ENCODE data around the gene ETV3. TPM values are rescaled to one million over a fixed set of nuclear protein-coding genes. Genes with fewer than 3 reads are reported as not detected.

Gene ETV3
- total and polyA plus RNA-seq, 2 donors (not counting 1 experiment from before 2014, with no cell fraction given) = 9.9 to 11.4 TPM

GRCh38 chr1:157151506-157151905, 13.3 kb upstream of the ETV3 start:
- no peaks in the 10 kb centered on the region for H3K79me2 ChIP-seq (ENCODE audit: control insufficient read depth, insufficient read depth, low read length)
- no peaks in the 10 kb centered on the region for H4K20me1 ChIP-seq (ENCODE audit: control insufficient read depth, extremely low read depth, insufficient read depth, low read length)
- H3K9me3 ChIP-seq (ENCODE audit: control insufficient read depth, insufficient read depth, low read depth, low read length) = no peaks in the 10 kb centered on the region
- no peaks in the 10 kb centered on the region for H3K4me1 ChIP-seq (ENCODE audit: control insufficient read depth, extremely low read depth, insufficient read depth, low read length)
- no peak overlapping the region for H3K9ac ChIP-seq (ENCODE audit: insufficient read depth, low read length)
- peaks cover 8% of the 10 kb centered on the region for H3K27me3 ChIP-seq (ENCODE audit: control insufficient read depth, insufficient read depth, low read length)
- no peak overlapping the region for H2AFZ ChIP-seq (ENCODE audit: low read length)
- H3K4me3 ChIP-seq (replicated peaks in 1 of 4; ENCODE audit: control extremely low read depth in 1 of 4, insufficient read depth in 1 of 4, low read depth in 3 of 4, low read length in 4 of 4) = no peak overlapping the region
- H3K27ac ChIP-seq (ENCODE audit: insufficient read depth, low read length) = no peak overlapping the region
- no peak overlapping the region for H3K4me2 ChIP-seq (ENCODE audit: extremely low read depth, insufficient read depth, low read length)
- TF ChIP-seq CTCF (conservative IDR thresholded peaks at IDR 0.05 in 1 of 2, IDR thresholded peaks at IDR 0.05 in 1 of 2; ENCODE audit: low read depth in 1 of 2, low read length in 2 of 2) = no peak
- no peak for TF ChIP-seq EZH2 (IDR thresholded peaks at IDR 0.05; ENCODE audit: low read length, missing control alignments)
- H3K36me3 ChIP-seq (ENCODE audit: control insufficient read depth, insufficient read depth, low read length) = no peaks in the 10 kb centered on the region
- DNase-seq (ENCODE audit: low read depth in 2 of 2) = no peak

GRCh38 chr1:157151073-157151472, 12.9 kb upstream of the ETV3 start:
- Histone ChIP-seq H3K4me3 (replicated peaks in 1 of 4; ENCODE audit: control extremely low read depth in 1 of 4, insufficient read depth in 1 of 4, low read depth in 3 of 4, low read length in 4 of 4) (no peak overlapping the region), H3K4me2 (ENCODE audit: extremely low read depth, insufficient read depth, low read length) (no peak overlapping the region), H3K9ac (ENCODE audit: insufficient read depth, low read length) (no peak overlapping the region), H4K20me1 (ENCODE audit: control insufficient read depth, extremely low read depth, insufficient read depth, low read length) (no peaks in the 10 kb centered on the region), H3K27me3 (ENCODE audit: control insufficient read depth, insufficient read depth, low read length) (peaks cover 9% of the 10 kb centered on the region), H3K27ac (ENCODE audit: insufficient read depth, low read length) (no peak overlapping the region), H3K4me1 (ENCODE audit: control insufficient read depth, extremely low read depth, insufficient read depth, low read length) (no peaks in the 10 kb centered on the region), H3K79me2 (ENCODE audit: control insufficient read depth, insufficient read depth, low read length) (no peaks in the 10 kb centered on the region), H3K9me3 (ENCODE audit: control insufficient read depth, insufficient read depth, low read depth, low read length) (no peaks in the 10 kb centered on the region), H3K36me3 (ENCODE audit: control insufficient read depth, insufficient read depth, low read length) (no peaks in the 10 kb centered on the region), H2AFZ (ENCODE audit: low read length) (no peak overlapping the region)
- DNase-seq (ENCODE audit: low read depth in 2 of 2) = no peak
- no peak for TF ChIP-seq EZH2 (IDR thresholded peaks at IDR 0.05; ENCODE audit: low read length, missing control alignments)
- TF ChIP-seq CTCF (conservative IDR thresholded peaks at IDR 0.05 in 1 of 2, IDR thresholded peaks at IDR 0.05 in 1 of 2; ENCODE audit: low read depth in 1 of 2, low read length in 2 of 2) = no peak

GRCh38 chr1:157150631-157151030, 12.4 kb upstream of the ETV3 start:
- H4K20me1 ChIP-seq (ENCODE audit: control insufficient read depth, extremely low read depth, insufficient read depth, low read length) = no peaks in the 10 kb centered on the region
- H3K79me2 ChIP-seq (ENCODE audit: control insufficient read depth, insufficient read depth, low read length) = no peaks in the 10 kb centered on the region

More at GRCh38 chr1:157150631-157151030, 12.4 kb upstream of the ETV3 start:
- Histone ChIP-seq H3K4me2 (ENCODE audit: extremely low read depth, insufficient read depth, low read length) (no peak overlapping the region), H3K4me3 (replicated peaks in 1 of 4; ENCODE audit: control extremely low read depth in 1 of 4, insufficient read depth in 1 of 4, low read depth in 3 of 4, low read length in 4 of 4) (no peak overlapping the region), H3K9me3 (ENCODE audit: control insufficient read depth, insufficient read depth, low read depth, low read length) (no peaks in the 10 kb centered on the region), H3K27ac (ENCODE audit: insufficient read depth, low read length) (no peak overlapping the region), H3K27me3 (ENCODE audit: control insufficient read depth, insufficient read depth, low read length) (peaks cover 9% of the 10 kb centered on the region), H3K36me3 (ENCODE audit: control insufficient read depth, insufficient read depth, low read length) (no peaks in the 10 kb centered on the region), H3K9ac (ENCODE audit: insufficient read depth, low read length) (no peak overlapping the region), H2AFZ (ENCODE audit: low read length) (no peak overlapping the region), H3K4me1 (ENCODE audit: control insufficient read depth, extremely low read depth, insufficient read depth, low read length) (no peaks in the 10 kb centered on the region)
- DNase-seq (ENCODE audit: low read depth in 2 of 2) = no peak
- TF ChIP-seq EZH2 (IDR thresholded peaks at IDR 0.05; ENCODE audit: low read length, missing control alignments) (no peak), CTCF (conservative IDR thresholded peaks at IDR 0.05 in 1 of 2, IDR thresholded peaks at IDR 0.05 in 1 of 2; ENCODE audit: low read depth in 1 of 2, low read length in 2 of 2) (no peak)
